ENCODE measurements around the gene KIF9.
"Not testable (repeated sequence)": the region's sequence is repeated elsewhere in the genome, so short reads cannot be mapped to it uniquely, and the experiment has no call there.

Gene KIF9

GRCh38 chr3:47310391-47310790 lies 27.8 kb upstream of the KIF9 start:
- H3K4me1 ChIP-seq (ENCODE audit: insufficient read depth, poor library complexity, severe bottlenecking) = no peaks in the 10 kb centered on the region
- TF ChIP-seq, protein P1, sequence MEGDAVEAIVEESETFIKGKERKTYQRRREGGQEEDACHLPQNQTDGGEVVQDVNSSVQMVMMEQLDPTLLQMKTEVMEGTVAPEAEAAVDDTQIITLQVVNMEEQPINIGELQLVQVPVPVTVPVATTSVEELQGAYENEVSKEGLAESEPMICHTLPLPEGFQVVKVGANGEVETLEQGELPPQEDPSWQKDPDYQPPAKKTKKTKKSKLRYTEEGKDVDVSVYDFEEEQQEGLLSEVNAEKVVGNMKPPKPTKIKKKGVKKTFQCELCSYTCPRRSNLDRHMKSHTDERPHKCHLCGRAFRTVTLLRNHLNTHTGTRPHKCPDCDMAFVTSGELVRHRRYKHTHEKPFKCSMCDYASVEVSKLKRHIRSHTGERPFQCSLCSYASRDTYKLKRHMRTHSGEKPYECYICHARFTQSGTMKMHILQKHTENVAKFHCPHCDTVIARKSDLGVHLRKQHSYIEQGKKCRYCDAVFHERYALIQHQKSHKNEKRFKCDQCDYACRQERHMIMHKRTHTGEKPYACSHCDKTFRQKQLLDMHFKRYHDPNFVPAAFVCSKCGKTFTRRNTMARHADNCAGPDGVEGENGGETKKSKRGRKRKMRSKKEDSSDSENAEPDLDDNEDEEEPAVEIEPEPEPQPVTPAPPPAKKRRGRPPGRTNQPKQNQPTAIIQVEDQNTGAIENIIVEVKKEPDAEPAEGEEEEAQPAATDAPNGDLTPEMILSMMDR (IDR thresholded peaks at IDR 0.05; ENCODE audit: poor library complexity, severe bottlenecking) = no peak
- ATAC-seq (ENCODE audit: low read depth) (no peak), DNase-seq (ENCODE audit: low spot score) (no peak)
- H3K4me3 ChIP-seq (ENCODE audit: severe bottlenecking) = no peak overlapping the region
- H3K9me3 ChIP-seq (ENCODE audit: severe bottlenecking) = no peaks in the 10 kb centered on the region
- no peaks in the 10 kb centered on the region for H3K27me3 ChIP-seq (ENCODE audit: insufficient read depth, poor library complexity, severe bottlenecking)
- peaks cover 22% of the 10 kb centered on the region for H3K36me3 ChIP-seq (ENCODE audit: low read depth)
- H3K27ac ChIP-seq (ENCODE audit: poor library complexity, severe bottlenecking) = no peak overlapping the region

- H3K27me3 ChIP-seq (ENCODE audit: insufficient read depth, poor library complexity, severe bottlenecking); H3K4me1 ChIP-seq (ENCODE audit: insufficient read depth, poor library complexity, severe bottlenecking); H3K27ac ChIP-seq (ENCODE audit: poor library complexity, severe bottlenecking); ATAC-seq (ENCODE audit: low read depth); H3K4me3 ChIP-seq (ENCODE audit: severe bottlenecking); H3K9me3 ChIP-seq (ENCODE audit: severe bottlenecking); DNase-seq (ENCODE audit: low spot score): not testable (repeated sequence)
- H3K36me3 ChIP-seq (ENCODE audit: low read depth) = peaks cover 22% of the 10 kb centered on the region
Observed at GRCh38 chr3:47309231-47309630, 26.6 kb upstream of the KIF9 start.

GRCh38 chr3:47306022-47306421 lies 23.4 kb upstream of the KIF9 start:
- no peak for DNase-seq (ENCODE audit: low spot score)
- Histone ChIP-seq H3K4me3 (ENCODE audit: severe bottlenecking) (no peak overlapping the region), H3K27ac (ENCODE audit: poor library complexity, severe bottlenecking) (no peak overlapping the region), H3K27me3 (ENCODE audit: insufficient read depth, poor library complexity, severe bottlenecking) (no peaks in the 10 kb centered on the region), H3K4me1 (ENCODE audit: insufficient read depth, poor library complexity, severe bottlenecking) (no peaks in the 10 kb centered on the region), H3K9me3 (ENCODE audit: severe bottlenecking) (no peaks in the 10 kb centered on the region), H3K36me3 (ENCODE audit: low read depth) (peaks cover 22% of the 10 kb centered on the region)
- ATAC-seq (ENCODE audit: low read depth) = no peak
- TF ChIP-seq, protein P1 (IDR thresholded peaks at IDR 0.05; ENCODE audit: poor library complexity, severe bottlenecking) = no peak

GRCh38 chr3:47301456-47301855 lies 18.9 kb upstream of the KIF9 start:
- no peaks in the 10 kb centered on the region for H3K9me3 ChIP-seq (ENCODE audit: severe bottlenecking)
- no peaks in the 10 kb centered on the region for H3K4me1 ChIP-seq (ENCODE audit: insufficient read depth, poor library complexity, severe bottlenecking)
- ATAC-seq (ENCODE audit: low read depth) (no peak), DNase-seq (ENCODE audit: low spot score) (no peak)
- H3K36me3 ChIP-seq (ENCODE audit: low read depth) = peaks cover 9% of the 10 kb centered on the region
- H3K27me3 ChIP-seq (ENCODE audit: insufficient read depth, poor library complexity, severe bottlenecking) = no peaks in the 10 kb centered on the region
- no peak overlapping the region for H3K4me3 ChIP-seq (ENCODE audit: severe bottlenecking)
- no peak overlapping the region for H3K27ac ChIP-seq (ENCODE audit: poor library complexity, severe bottlenecking)
- TF ChIP-seq, protein P1 (IDR thresholded peaks at IDR 0.05; ENCODE audit: poor library complexity, severe bottlenecking) = no peak

DNA sequence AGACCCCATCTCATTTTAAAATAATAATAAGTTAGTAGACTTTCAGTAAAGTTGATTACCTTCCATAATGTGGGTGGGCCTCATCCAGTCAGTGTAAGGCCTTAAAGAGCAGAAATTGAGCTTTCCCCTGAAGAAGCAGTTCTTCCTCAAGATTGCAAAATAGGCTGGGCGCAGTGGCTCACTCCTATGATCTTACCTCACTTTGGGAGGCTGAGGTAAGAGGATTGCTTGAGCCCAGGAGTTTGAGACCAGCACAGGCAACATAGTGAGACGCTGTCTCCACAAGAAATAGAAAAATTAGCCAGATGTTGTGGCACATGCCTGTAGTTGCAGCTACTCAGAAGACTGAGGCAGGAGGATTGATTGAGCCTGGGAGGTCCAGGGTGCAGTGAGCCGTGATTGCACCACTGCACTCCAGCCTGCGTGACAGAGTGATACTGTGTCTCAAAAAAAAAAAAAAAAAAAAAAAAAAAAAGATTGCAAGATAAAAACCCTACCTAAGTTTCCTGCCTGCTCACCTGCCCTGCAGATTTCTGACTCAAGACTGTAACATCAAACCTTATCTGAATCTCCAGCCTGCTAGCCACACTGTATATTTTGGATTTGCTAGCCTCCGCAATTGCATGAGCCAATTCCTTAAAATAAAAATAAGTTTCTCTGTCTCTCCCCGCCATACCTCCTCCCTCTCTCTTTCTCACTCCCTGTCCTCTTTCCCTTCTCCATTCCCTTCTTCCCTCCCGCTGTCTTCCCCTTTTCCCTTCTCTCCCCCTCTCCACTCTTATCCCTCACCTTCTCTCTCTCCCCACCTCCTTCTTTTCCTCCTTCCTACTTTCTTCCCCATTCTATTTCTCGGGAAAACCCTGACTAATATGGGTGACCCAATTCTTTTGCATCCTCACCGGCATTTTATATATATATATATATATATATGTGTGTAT lies 17.1 kb upstream of the KIF9 start:
- no peaks in the 10 kb centered on the region for H3K4me1 ChIP-seq (ENCODE audit: insufficient read depth, poor library complexity, severe bottlenecking)
- H3K4me3 ChIP-seq (ENCODE audit: severe bottlenecking) = no peak overlapping the region
- H3K27me3 ChIP-seq (ENCODE audit: insufficient read depth, poor library complexity, severe bottlenecking) = no peaks in the 10 kb centered on the region
- TF ChIP-seq, protein P1 (IDR thresholded peaks at IDR 0.05; ENCODE audit: poor library complexity, severe bottlenecking) = no peak
- no peak for ATAC-seq (ENCODE audit: low read depth)
- H3K27ac ChIP-seq (ENCODE audit: poor library complexity, severe bottlenecking) = no peak overlapping the region
- no peaks in the 10 kb centered on the region; the same call in 1 of the 2 replicates for H3K36me3 ChIP-seq (ENCODE audit: low read depth)
- no peak for DNase-seq (ENCODE audit: low spot score)
- H3K9me3 ChIP-seq (ENCODE audit: severe bottlenecking) = no peaks in the 10 kb centered on the region

Data from RWPE2 (cell line).